ACHN (cell line): ENCODE data around the gene SLC16A12.
A peak's percentile ranks its signal among the peaks of the same experiment; 100 is the strongest.

Source experiments
- DNase-seq: peaks from one replicate; pipeline ENCODE4 v3.0.0-alpha.2; 2015
- in situ Hi-C: cut with HindIII; loops from 2 replicates; pipeline ENCODE4 v1.10.0; 2017; ENCODE audit warnings: low sequenced_read_pairs, low pct_ligation_motif_present, low pct_unique_long_range_greater_than_20kb

SLC16A12 gene

GRCh38 chr10:89481662-89482061 is 53.7 kb downstream of the SLC16A12 start:
- in situ Hi-C loops = no loop called here
- DNase-seq = peak; percentile 69

GRCh38 chr10:89479771-89480446 is 55.5 kb downstream of the SLC16A12 start:
- in situ Hi-C loops = no loop called here
- DNase-seq = no peak

- DNase-seq = no peak
Observed at GRCh38 chr10:89478739-89479654, 56.4 kb downstream of the SLC16A12 start.

GRCh38 chr10:89478085-89478738 is 57.2 kb downstream of the SLC16A12 start:
- in situ Hi-C loops = no loop called here
- no peak for DNase-seq

More at GRCh38 chr10:89478739-89479654, 56.4 kb downstream of the SLC16A12 start:
- in situ Hi-C loops = no loop called here

GRCh38 chr10:89476150-89476549 is 59.2 kb downstream of the SLC16A12 start:
- DNase-seq = peak; percentile 19
- in situ Hi-C loops = no loop called here

GRCh38 chr10:89475591-89475998 is 59.8 kb downstream of the SLC16A12 start:
- in situ Hi-C loops = no loop called here
- no peak for DNase-seq

- in situ Hi-C loops = no loop called here
- DNase-seq = no peak
Observed at GRCh38 chr10:89475125-89475524, 60.3 kb downstream of the SLC16A12 start.

- in situ Hi-C loops = no loop called here
Observed at GRCh38 chr10:89474452-89474851, 60.9 kb downstream of the SLC16A12 start.

GRCh38 chr10:89471110-89471809 is 64.1 kb downstream of the SLC16A12 start:
- in situ Hi-C loops = no loop called here
- no peak for DNase-seq

More at GRCh38 chr10:89474452-89474851, 60.9 kb downstream of the SLC16A12 start:
- no peak for DNase-seq

GRCh38 chr10:89470628-89471027 is 64.8 kb downstream of the SLC16A12 start:
- DNase-seq = peak; percentile 52
- in situ Hi-C loops = no loop called here

- in situ Hi-C loops = no loop called here
Observed at GRCh38 chr10:89469517-89469916, 65.9 kb downstream of the SLC16A12 start.

GRCh38 chr10:89468191-89468965 is 67.0 kb downstream of the SLC16A12 start:
- no peak for DNase-seq
- in situ Hi-C loops = no loop called here

More at GRCh38 chr10:89469517-89469916, 65.9 kb downstream of the SLC16A12 start:
- DNase-seq = no peak

GRCh38 chr10:89466599-89467035 is 68.8 kb downstream of the SLC16A12 start:
- in situ Hi-C loops = no loop called here
- DNase-seq = peak; percentile 61

GRCh38 chr10:89465196-89465595 is 70.2 kb downstream of the SLC16A12 start:
- in situ Hi-C loops = no loop called here
- DNase-seq = no peak

GRCh38 chr10:89463846-89464537 is 71.4 kb downstream of the SLC16A12 start:
- no peak for DNase-seq
- in situ Hi-C loops = no loop called here

- peak; percentile 10 for DNase-seq
- in situ Hi-C loops = no loop called here
Observed at GRCh38 chr10:89458784-89459183, 76.6 kb downstream of the SLC16A12 start.

- in situ Hi-C loops = no loop called here
- DNase-seq = peak; percentile 80
Observed at GRCh38 chr10:89458291-89458690, 77.1 kb downstream of the SLC16A12 start.
